Psoas muscle (tissue), 8 donors: ENCODE measurements around the gene TCERG1L. TPM values are rescaled to one million over a fixed set of nuclear protein-coding genes. Genes with fewer than 3 reads are reported as not detected.
"Not testable (repeated sequence)": the region's sequence is repeated elsewhere in the genome, so short reads cannot be mapped to it uniquely, and the experiment has no call there.

Experiments
- ATAC-seq, 4 donors: fragments of 200-7000 bp; cut with Tn5 transposase; one replicate each; pipeline ENCODE4 v1.9.1; 2020; ENCODE audit warnings: moderate library complexity in 3 of 4, mild to moderate bottlenecking in 2 of 4
- DNase-seq, 2 donors: peaks; one replicate each; pipeline ENCODE4 v3.0.0-alpha.2; 2020
- H3K27ac ChIP-seq: fragments of 200-600 bp; one replicate; pipeline ENCODE4 v1.8.0; 2022
- H3K27me3 ChIP-seq, 3 donors: fragments of 200-600 bp in 1 of 3; one replicate each; pipeline versions ENCODE4 v1.6.1 to v1.8.0; 2013 to 2022; ENCODE audit warnings: low read length in 2 of 3, mild to moderate bottlenecking in 2 of 3, moderate library complexity in 1 of 3; ENCODE audit not compliant: insufficient read depth in 3 of 3
- H3K36me3 ChIP-seq, 2 donors: fragments of 200-600 bp in 1 of 2; one replicate each; pipeline versions ENCODE4 v1.6.1 to v1.8.0; 2013 to 2022; ENCODE audit warnings: low read depth in 1 of 2, mild to moderate bottlenecking in 1 of 2, moderate library complexity in 1 of 2; ENCODE audit not compliant: insufficient read depth in 1 of 2
- H3K4me1 ChIP-seq: fragments of 200-600 bp; one replicate; pipeline ENCODE4 v1.8.0; 2022
- H3K4me3 ChIP-seq: fragments of 200-600 bp; one replicate; pipeline ENCODE4 v1.8.0; 2022; ENCODE audit warnings: mild to moderate bottlenecking
- H3K9me3 ChIP-seq: fragments of 200-600 bp; one replicate; pipeline ENCODE4 v1.8.0; 2022
- CTCF ChIP-seq: fragments of 200-600 bp; IDR thresholded peaks from one replicate; pipeline ENCODE4 v1.8.0; 2022; ENCODE audit warnings: antibody characterized with exemption
- WGBS, 3 donors: extraction: QIAGEN DNeasy Blood & Tissue Kit; methylation state at CpG; one replicate each; pipeline versions ENCODE4 v1.1.6 to v1.1.7; 2013; 5-methylcytosine and 5-hydroxymethylcytosine counted together
- intact Hi-C, 2 donors: fragments of 100-400 bp; cut with DNase I; formaldehyde crosslinking; loops; one replicate each; pipeline versions ENCODE4 v1.11.0 to v1.14.2; 2022
- polyA plus RNA-seq, 3 donors: library from polyadenylated mRNA; stranded (reverse); fragments of 200-250 nt; gene quantifications; one replicate each; pipeline ENCODE4 v1.2.3, GENCODE V29; 2013
- total RNA-seq, 4 donors: library from RNA; stranded (reverse); fragmentation: NEBNext Ultra II Directional in 2 of 4; extraction: Animal tissue kit (Norgen Biotek cat#: 25700) in 2 of 4; gene quantifications; one replicate each; pipeline versions ENCODE4 v1.2.1 to v1.2.4, GENCODE V29; 2021 to 2023
- donor health status: healthy with polysubstance abuse.
- donor health status: DM: no; HTN: no; CAD: no; lungs with moderate emphysema.
- donor health status: Bipolar disorder and iron deficiency.
- donor health status: healthy.
- donor health status: DM: yes; HTN: yes; CAD: no.
- donor health status: DM: no; HTN: no; CAD: no.
- donor health status: DM: no; HTN: no; CAD: no.
- donor health status: DM: yes; HTN: yes; CAD: no.

The TCERG1L gene
- total and polyA plus RNA-seq, 7 donors, result 0.01 TPM; not detected in 6

GRCh38 chr10:131155218-131155875 lies 156.2 kb downstream of the TCERG1L start:
- no peaks in the 10 kb centered on the region for H3K4me1 ChIP-seq
- no peak for DNase-seq
- H3K27ac ChIP-seq, result no peak overlapping the region
- H3K9me3 ChIP-seq, result no peaks in the 10 kb centered on the region
- H3K36me3 ChIP-seq, result no peaks in the 10 kb centered on the region
- H3K4me3 ChIP-seq, result no peak overlapping the region
- WGBS, 3 donors, result 70 to 77% (median 75%) methylated on average over 18 of the region's 18 CpGs
- no peak for TF ChIP-seq CTCF
- intact Hi-C loops, result no loop called here
- H3K27me3 ChIP-seq, result peaks cover 0 to 6% (median 3%) of the 10 kb centered on the region in 3 donors
- ATAC-seq, result no peak

- no peak for TF ChIP-seq CTCF
These were observed 157.1 kb downstream of the TCERG1L start for GRCh38 chr10:131154306-131155025.

GRCh38 chr10:131152456-131152855 lies 159.1 kb downstream of the TCERG1L start:
- H3K36me3 ChIP-seq, H3K4me3 ChIP-seq, DNase-seq, H3K27me3 ChIP-seq, ATAC-seq, H3K27ac ChIP-seq, H3K4me1 ChIP-seq, intact Hi-C loops, H3K9me3 ChIP-seq: not testable (repeated sequence)

More at GRCh38 chr10:131154306-131155025, 157.1 kb downstream of the TCERG1L start:
- no peaks in the 10 kb centered on the region for H3K9me3 ChIP-seq
- no peak overlapping the region for H3K4me3 ChIP-seq
- no peak overlapping the region for H3K27ac ChIP-seq
- no peaks in the 10 kb centered on the region for H3K36me3 ChIP-seq
- WGBS, 3 donors, result 75 to 79% (median 79%) methylated on average over 17 of the region's 17 CpGs
- ATAC-seq (no peak), DNase-seq (no peak)
- intact Hi-C loops, result no loop called here
- H3K27me3 ChIP-seq, result peaks cover 0 to 8% (median 3%) of the 10 kb centered on the region in 3 donors
- H3K4me1 ChIP-seq, result no peaks in the 10 kb centered on the region

GRCh38 chr10:131150126-131150525 lies 161.4 kb downstream of the TCERG1L start:
- ATAC-seq (no peak), DNase-seq (no peak)
- WGBS, 3 donors, result 53 to 66% (median 55%) methylated on average over 4 of the region's 4 CpGs
- intact Hi-C loops, result no loop called here
- no peak overlapping the region for H3K4me3 ChIP-seq
- H3K4me1 ChIP-seq, result no peaks in the 10 kb centered on the region
- H3K36me3 ChIP-seq, result no peaks in the 10 kb centered on the region
- H3K27ac ChIP-seq, result no peak overlapping the region
- peaks cover 0 to 18% (median 9%) of the 10 kb centered on the region in 3 donors for H3K27me3 ChIP-seq
- no peak for TF ChIP-seq CTCF
- no peaks in the 10 kb centered on the region for H3K9me3 ChIP-seq

GRCh38 chr10:131149586-131149985 lies 161.9 kb downstream of the TCERG1L start:
- H3K36me3 ChIP-seq, result no peaks in the 10 kb centered on the region
- H3K27ac ChIP-seq, result no peak overlapping the region
- H3K9me3 ChIP-seq, result no peaks in the 10 kb centered on the region
- H3K27me3 ChIP-seq, result peaks cover 0 to 23% (median 9%) of the 10 kb centered on the region in 3 donors
- DNase-seq (no peak), ATAC-seq (no peak)
- no peaks in the 10 kb centered on the region for H3K4me1 ChIP-seq
- 80 to 83% (median 81%) methylated on average over 10 of the region's 10 CpGs for WGBS, 3 donors
- no peak overlapping the region for H3K4me3 ChIP-seq
- intact Hi-C loops, result no loop called here
- TF ChIP-seq CTCF, result no peak
